Stimulated activated CD8-positive, alpha-beta memory T cell treated with anti-CD3 and anti-CD28 coated beads, Interleukin-15, amount 100 ng/mL, for 24 hours (primary cell): ENCODE measurements around the gene ADAM10.

Experiments used
- DNase-seq: peaks from one replicate; pipeline ENCODE4 v3.0.0-alpha.2; 2020; ENCODE audit warnings: low read depth

Gene ADAM10

GRCh38 chr15:58551764-58552504, 197.6 kb downstream of the ADAM10 start:
- DNase-seq: no peak

- DNase-seq: no peak
These were observed 198.3 kb downstream of the ADAM10 start for GRCh38 chr15:58551084-58551763.

GRCh38 chr15:58549785-58550074, 199.8 kb downstream of the ADAM10 start:
- no peak for DNase-seq

GRCh38 chr15:58549013-58549784, 200.3 kb downstream of the ADAM10 start:
- DNase-seq: no peak

GRCh38 chr15:58548308-58549012, 201.0 kb downstream of the ADAM10 start:
- no peak for DNase-seq

- DNase-seq: no peak
These were observed 201.7 kb downstream of the ADAM10 start for GRCh38 chr15:58547628-58548307.

- no peak for DNase-seq
These were observed 202.6 kb downstream of the ADAM10 start for GRCh38 chr15:58546635-58547627.

- no peak for DNase-seq
These were observed 203.4 kb downstream of the ADAM10 start for GRCh38 chr15:58546066-58546591.

GRCh38 chr15:58545307-58546065, 204.0 kb downstream of the ADAM10 start:
- DNase-seq: no peak

GRCh38 chr15:58544756-58545155, 204.8 kb downstream of the ADAM10 start:
- DNase-seq: no peak

- no peak for DNase-seq
These were observed 205.7 kb downstream of the ADAM10 start for GRCh38 chr15:58543664-58544335.

- no peak for DNase-seq
These were observed 208.0 kb downstream of the ADAM10 start for GRCh38 chr15:58541410-58542087.

- DNase-seq: no peak
These were observed 210.0 kb downstream of the ADAM10 start for GRCh38 chr15:58539548-58539947.

- DNase-seq: no peak
These were observed 210.6 kb downstream of the ADAM10 start for GRCh38 chr15:58538901-58539300.
